G401 (cell line): Measurements from ENCODE around the gene VPS13D. TPM values are rescaled to one million over a fixed set of nuclear protein-coding genes. Genes with fewer than 3 reads are reported as not detected.
"Not testable (repeated sequence)": the region's sequence is repeated elsewhere in the genome, so short reads cannot be mapped to it uniquely, and the experiment has no call there.

Experiments
- DNase-seq: peaks from one replicate; pipeline ENCODE4 v3.0.0-alpha.2; 2015; ENCODE audit warnings: low spot score
- in situ Hi-C: cut with HindIII; loops from 2 replicates; pipeline ENCODE4 v1.10.0; 2016; ENCODE audit warnings: low sequenced_read_pairs, mixed read lengths
- total RNA-seq: library from RNA; depleted of rRNA; stranded (reverse); fragments of >200 nt; shearing (Covaris generic); gene quantifications from 2 replicates; pipeline ENCODE4 v1.2.3, GENCODE V29; 2014

The VPS13D gene
- total RNA-seq, 1 experiment from 2014 or later, result 11.4 TPM

DNA sequence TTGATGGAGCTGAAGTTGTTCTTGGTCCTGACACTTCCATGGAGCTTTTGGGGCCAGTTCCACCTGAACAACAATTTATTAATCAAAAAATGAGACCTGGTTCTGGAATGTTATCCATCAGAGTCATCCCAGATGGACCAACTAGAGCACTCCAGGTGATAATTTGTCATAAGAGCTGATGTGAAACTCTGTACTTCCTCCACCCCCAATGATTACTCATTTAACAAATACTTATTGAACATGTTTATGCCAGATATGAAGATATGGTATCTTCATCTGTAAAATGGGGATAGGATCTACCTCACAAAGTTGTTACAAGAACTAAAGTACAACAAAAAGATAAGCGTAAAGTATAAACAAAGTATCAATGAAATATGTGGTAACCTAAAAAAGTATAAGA is 153.2 kb downstream of the VPS13D start:
- in situ Hi-C loops, result no loop called here
- no peak for DNase-seq

DNA sequence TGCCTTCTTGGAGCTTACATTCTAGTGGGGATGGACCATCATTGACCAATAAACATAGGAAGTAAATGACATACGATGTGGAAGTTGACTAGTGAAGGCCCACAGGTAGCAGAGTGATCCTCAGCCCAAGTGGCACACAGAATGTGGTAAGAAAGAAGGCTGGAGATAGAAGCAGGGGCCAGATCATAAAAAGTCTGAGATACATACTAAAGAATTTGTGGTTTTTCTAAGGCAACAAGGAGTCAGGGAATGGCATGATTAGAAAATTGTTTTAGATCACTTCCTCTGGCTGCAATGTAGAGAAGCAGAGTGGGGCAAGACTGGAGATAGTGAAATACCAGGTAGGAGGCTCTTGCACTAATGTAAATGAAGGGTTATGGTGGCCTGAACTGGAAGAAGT is 154.0 kb downstream of the VPS13D start:
- no peak for DNase-seq
- in situ Hi-C loops, result no loop called here

GRCh38 chr1:12384836-12385456 is 155.1 kb downstream of the VPS13D start:
- DNase-seq, result no peak
- in situ Hi-C loops, result no loop called here

- DNase-seq, result no peak
- in situ Hi-C loops, result no loop called here
These were observed 156.3 kb downstream of the VPS13D start for GRCh38 chr1:12386130-12386529.

DNA sequence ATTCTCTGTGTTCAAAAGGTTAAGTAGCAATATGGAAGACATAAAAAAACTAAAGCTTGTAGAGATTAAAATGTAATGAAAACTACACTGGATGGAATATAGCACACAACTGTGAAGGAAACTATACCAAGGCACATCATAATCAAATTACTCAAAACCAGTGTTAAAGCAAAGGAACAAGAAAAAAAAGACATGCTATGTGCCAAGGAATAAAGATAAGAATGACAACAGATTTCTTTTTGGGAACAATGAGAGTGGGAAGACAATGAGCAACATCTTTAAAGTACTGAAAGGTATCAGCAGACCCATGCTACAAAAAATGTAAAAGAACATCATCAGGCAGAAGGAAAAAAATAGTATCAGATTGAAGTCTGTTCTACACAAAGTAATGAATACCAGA is 157.8 kb downstream of the VPS13D start:
- in situ Hi-C loops, result no loop called here
- no peak for DNase-seq

- DNase-seq, in situ Hi-C loops: not testable (repeated sequence)
These were observed 160.5 kb downstream of the VPS13D start for GRCh38 chr1:12390296-12390695.

- DNase-seq, result no peak
- in situ Hi-C loops, result no loop called here
These were observed 167.9 kb downstream of the VPS13D start for GRCh38 chr1:12397462-12398450.

DNA sequence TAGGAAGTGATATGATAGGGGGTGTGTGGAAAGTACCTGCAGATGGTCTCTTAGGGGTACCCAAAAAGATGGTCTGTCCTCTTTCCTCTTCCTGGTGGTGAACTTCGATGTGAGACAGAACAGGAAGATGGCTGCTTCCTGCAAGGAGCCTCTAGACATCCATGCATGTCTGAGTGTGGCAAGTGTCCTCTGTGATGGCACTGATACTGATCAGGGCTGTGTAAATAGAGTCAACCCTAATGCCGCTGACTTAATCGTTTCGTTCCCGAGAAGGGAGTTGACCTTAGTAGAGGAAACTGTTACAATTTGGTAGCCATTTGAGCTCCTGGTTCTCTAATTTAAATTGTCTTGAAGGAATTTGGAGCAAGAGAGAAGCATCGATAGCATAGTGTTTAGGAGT is 168.6 kb downstream of the VPS13D start:
- in situ Hi-C loops, result no loop called here
- DNase-seq, result no peak

DNA sequence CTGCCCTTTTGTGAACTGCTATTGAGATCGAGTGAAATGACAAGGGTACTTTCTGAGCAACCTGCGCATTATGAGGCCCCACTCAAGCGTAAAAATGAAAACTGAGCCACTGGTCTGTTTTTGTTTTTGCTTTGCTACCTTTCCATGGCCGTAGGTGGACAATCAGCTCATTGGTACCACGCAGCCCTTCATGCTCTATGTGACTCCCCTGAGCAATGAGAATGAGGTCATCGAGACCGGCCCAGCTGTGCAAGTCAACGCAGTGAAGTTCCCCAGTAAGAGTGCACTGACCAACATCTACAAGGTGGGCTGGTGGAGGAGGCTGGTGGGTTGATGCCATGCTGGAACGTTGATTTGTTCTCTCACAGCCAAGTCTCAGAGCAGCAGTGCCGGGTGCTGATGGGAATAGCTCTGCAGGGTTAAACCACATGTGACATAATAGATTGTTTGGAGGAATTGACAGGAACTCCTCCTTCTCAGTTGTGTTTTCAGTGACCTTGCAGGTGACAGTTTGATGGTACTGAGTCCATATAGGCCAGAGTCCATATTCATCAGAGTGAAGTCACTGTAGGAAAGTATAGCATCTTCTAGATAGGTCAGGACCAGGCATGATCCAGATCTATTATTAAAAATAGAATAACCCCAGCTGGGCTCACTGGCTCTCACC is 170.3 kb downstream of the VPS13D start:
- in situ Hi-C loops, result no loop called here
- DNase-seq, result no peak

GRCh38 chr1:12402159-12402673 is 172.4 kb downstream of the VPS13D start:
- in situ Hi-C loops, result no loop called here
- DNase-seq, result no peak

- no peak for DNase-seq
- in situ Hi-C loops, result no loop called here
These were observed 173.0 kb downstream of the VPS13D start for GRCh38 chr1:12402842-12403241.

GRCh38 chr1:12404918-12405317 is 175.1 kb downstream of the VPS13D start:
- no peak for DNase-seq
- in situ Hi-C loops, result no loop called here

GRCh38 chr1:12405325-12406210 is 175.7 kb downstream of the VPS13D start:
- no peak for DNase-seq
- in situ Hi-C loops, result no loop called here

GRCh38 chr1:12406211-12407021 is 176.6 kb downstream of the VPS13D start:
- in situ Hi-C loops, result no loop called here
- no peak for DNase-seq

DNA sequence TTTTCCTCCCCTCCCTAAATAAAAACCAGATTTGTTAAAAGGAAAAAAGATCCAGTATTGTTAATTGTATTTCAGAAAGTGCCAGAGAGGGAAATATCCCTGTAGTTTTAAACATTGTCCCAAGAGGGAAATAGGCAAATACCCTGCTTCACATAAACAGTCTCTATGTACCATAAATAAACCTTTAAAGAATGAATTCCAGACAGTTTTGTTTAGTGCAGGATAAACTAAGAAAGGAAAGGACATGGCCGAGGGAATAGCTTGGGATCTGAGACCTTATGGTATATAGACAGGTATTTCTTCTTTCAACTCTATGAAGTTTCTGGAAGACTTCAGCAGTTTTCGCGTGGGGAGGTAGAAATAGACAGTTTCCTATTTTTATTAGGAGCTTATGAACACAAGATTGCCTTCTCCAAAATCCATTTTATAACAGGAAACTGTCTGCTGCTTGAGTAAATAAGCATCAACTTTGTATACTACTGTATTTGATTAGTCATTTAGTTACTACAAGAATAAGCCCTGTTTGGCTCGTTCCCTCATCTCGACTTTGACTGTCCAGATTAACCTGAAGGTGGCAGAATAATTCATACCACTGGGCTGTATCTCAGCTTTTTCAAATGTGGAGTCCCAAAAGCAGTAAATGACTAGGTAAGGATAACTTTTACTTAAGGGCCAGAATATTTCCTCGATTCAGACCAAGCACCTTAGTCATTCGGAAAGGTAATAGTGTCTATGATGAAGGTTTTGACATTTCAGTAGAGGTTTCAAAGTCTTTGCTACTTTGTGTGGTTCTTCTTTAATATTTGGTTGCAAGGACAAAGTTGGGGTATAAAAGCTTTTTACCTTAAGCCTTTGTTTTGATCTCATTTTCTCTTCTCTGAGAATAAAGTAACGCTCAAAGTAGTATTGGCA is 177.5 kb downstream of the VPS13D start:
- peak; percentile 8 for DNase-seq
- in situ Hi-C loops, result no loop called here

GRCh38 chr1:12407962-12408454 is 178.2 kb downstream of the VPS13D start:
- in situ Hi-C loops, result no loop called here
- DNase-seq, result no peak

DNA sequence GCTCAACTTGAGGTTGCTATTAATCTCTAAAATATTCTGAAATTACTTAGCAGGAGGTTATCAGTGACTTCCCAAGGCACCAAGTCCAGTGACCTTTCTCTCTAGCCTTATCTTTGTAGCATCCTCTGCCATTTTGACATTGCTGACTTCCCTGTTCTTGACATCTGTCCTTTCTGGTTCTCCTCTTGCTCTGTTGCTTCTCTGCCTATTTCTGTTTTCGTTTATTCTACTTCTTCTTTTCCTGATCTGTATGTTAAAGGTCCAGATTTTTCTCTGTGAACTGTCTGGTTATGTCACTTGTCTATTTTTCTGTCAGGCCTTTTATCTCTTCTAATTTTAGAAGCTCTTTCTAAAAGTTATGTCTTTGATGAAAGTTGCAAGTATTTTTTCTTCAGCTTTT is 178.8 kb downstream of the VPS13D start:
- in situ Hi-C loops, result no loop called here
- DNase-seq, result no peak
